Dermis blood vessel endothelial cell (primary cell): ENCODE measurements around the gene USP5. TPM values are rescaled to one million over a fixed set of nuclear protein-coding genes. Genes with fewer than 3 reads are reported as not detected.

ENCODE experiments used
- DNase-seq: peaks from one replicate; pipeline ENCODE4 v3.0.0; 2010
- total RNA-seq: library from RNA; depleted of rRNA; stranded (reverse); fragments of >200 nt; gene quantifications from 2 replicates; pipeline ENCODE4 v1.2.3, GENCODE V29; 2014

The USP5 gene
- 85.3 and 128 TPM in 2 replicates for total RNA-seq

GRCh38 chr12:6851921-6852650 lies at the start of gene USP5:
Gene USP5, plus strand, starts transcription at chr12:6852150. Its CDS starts 30 bp downstream, at chr12:6852180.
- peak; percentile 100 for DNase-seq

- DNase-seq: no peak
Observed at GRCh38 chr12:6807170-6807569, 44.8 kb upstream of the USP5 start.

GRCh38 chr12:6809056-6809455 lies 42.9 kb upstream of the USP5 start:
- DNase-seq: no peak

GRCh38 chr12:6810758-6811157 lies 41.2 kb upstream of the USP5 start:
- no peak for DNase-seq

- DNase-seq: no peak
Observed at GRCh38 chr12:6813363-6813762, 38.6 kb upstream of the USP5 start.

GRCh38 chr12:6816598-6816997 lies 35.4 kb upstream of the USP5 start:
- no peak for DNase-seq

GRCh38 chr12:6817098-6817497 lies 34.9 kb upstream of the USP5 start:
- DNase-seq: no peak

GRCh38 chr12:6817662-6818157 lies 34.2 kb upstream of the USP5 start:
- no peak for DNase-seq

GRCh38 chr12:6818222-6818621 lies 33.7 kb upstream of the USP5 start:
- DNase-seq: no peak

- DNase-seq: no peak
Observed at GRCh38 chr12:6818645-6819044, 33.3 kb upstream of the USP5 start.

GRCh38 chr12:6819106-6820030 lies 32.6 kb upstream of the USP5 start:
- DNase-seq: peak; percentile 40

GRCh38 chr12:6820166-6820565 lies 31.8 kb upstream of the USP5 start:
- DNase-seq: no peak

GRCh38 chr12:6821591-6822425 lies 30.1 kb upstream of the USP5 start, which contains the start of gene GPR162:
Gene GPR162, plus strand, starts transcription at chr12:6821821. Its CDS starts 2,078 bp downstream, at chr12:6823899.
- DNase-seq: peak; percentile 35

GRCh38 chr12:6822426-6823135 lies 29.4 kb upstream of the USP5 start:
- DNase-seq: no peak

- no peak for DNase-seq
Observed at GRCh38 chr12:6823182-6824084, 28.5 kb upstream of the USP5 start.

GRCh38 chr12:6824085-6824775 lies 27.7 kb upstream of the USP5 start:
- no peak for DNase-seq

- peak; percentile 36 for DNase-seq
Observed at GRCh38 chr12:6824901-6825381, 27.0 kb upstream of the USP5 start.

- DNase-seq: peak; percentile 91
Observed at GRCh38 chr12:6825398-6826124, 26.4 kb upstream of the USP5 start.

GRCh38 chr12:6826125-6826733 lies 25.7 kb upstream of the USP5 start:
- no peak for DNase-seq
